Lower leg skin (tissue), 3 donors: ENCODE results near the gene NPSR1.
"Not testable (repeated sequence)": the region's sequence is repeated elsewhere in the genome, so short reads cannot be mapped to it uniquely, and the experiment has no call there.

ENCODE experiments used
- POLR2A ChIP-seq, 2 donors: fragments of 450-650 bp; IDR thresholded peaks; one replicate each; pipeline ENCODE4 v1.6.1; 2016 to 2017; ENCODE audit warnings: antibody characterized with exemption in 2 of 2, mild to moderate bottlenecking in 1 of 2, moderate library complexity in 1 of 2
- TF ChIP-seq, protein P1 (sequence below), 3 donors: fragments of 450-650 bp; IDR thresholded peaks; one replicate each; pipeline ENCODE4 v1.5.1; 2016; ENCODE audit warnings: antibody characterized with exemption in 3 of 3, mild to moderate bottlenecking in 3 of 3, moderate library complexity in 2 of 3

DNA sequence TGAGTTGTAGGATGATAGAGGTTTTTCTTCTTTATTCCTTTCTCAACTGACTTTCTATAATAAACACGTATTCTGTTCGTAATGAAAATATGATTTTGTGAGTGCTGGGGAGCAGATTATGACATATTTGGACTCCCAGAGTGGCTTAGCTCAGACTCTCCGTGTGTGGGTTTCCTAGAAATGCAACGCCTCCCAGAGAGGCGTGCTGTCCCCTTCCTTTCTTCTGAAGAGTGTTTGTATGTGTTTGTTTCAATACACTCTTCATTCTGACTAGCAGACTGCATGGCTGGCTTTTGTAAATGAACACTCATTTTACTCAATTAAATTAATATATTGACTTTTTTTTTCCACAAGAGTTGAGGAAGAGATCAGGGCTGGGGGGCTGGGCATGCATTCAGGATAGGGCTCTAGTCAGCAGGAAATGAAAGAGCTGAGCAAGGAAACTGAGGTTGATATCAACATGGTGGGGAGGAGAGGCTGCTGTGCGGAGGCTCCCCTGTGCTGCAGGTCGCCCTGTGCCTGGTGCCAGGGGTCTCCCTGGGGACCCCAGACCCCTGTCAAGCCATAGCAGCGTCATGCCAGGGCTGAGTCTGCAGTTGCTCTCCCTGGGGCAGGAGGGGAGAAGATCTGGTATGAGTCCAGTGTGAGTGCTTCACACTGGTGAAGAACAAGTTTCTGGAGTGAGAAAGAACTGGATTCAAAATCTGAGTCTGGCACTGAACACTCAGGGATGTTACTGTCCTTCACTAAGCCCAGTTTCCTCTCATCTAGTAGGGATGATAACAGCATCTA lies 221.1 kb downstream of the NPSR1 start:
- TF ChIP-seq, protein P1, sequence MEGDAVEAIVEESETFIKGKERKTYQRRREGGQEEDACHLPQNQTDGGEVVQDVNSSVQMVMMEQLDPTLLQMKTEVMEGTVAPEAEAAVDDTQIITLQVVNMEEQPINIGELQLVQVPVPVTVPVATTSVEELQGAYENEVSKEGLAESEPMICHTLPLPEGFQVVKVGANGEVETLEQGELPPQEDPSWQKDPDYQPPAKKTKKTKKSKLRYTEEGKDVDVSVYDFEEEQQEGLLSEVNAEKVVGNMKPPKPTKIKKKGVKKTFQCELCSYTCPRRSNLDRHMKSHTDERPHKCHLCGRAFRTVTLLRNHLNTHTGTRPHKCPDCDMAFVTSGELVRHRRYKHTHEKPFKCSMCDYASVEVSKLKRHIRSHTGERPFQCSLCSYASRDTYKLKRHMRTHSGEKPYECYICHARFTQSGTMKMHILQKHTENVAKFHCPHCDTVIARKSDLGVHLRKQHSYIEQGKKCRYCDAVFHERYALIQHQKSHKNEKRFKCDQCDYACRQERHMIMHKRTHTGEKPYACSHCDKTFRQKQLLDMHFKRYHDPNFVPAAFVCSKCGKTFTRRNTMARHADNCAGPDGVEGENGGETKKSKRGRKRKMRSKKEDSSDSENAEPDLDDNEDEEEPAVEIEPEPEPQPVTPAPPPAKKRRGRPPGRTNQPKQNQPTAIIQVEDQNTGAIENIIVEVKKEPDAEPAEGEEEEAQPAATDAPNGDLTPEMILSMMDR (IDR thresholded peaks at IDR 0.05), result not testable (repeated sequence)
- TF ChIP-seq POLR2A (IDR thresholded peaks at IDR 0.05), result not testable (repeated sequence)
